Measurements from ENCODE around the gene CAD.

Gene CAD

GRCh38 chr2:27198627-27199026, 18.5 kb upstream of the CAD start:
- no peak for DNase-seq (ENCODE audit: low read depth)

GRCh38 chr2:27199241-27199640, 17.9 kb upstream of the CAD start:
- DNase-seq (ENCODE audit: low read depth), result no peak

DNA sequence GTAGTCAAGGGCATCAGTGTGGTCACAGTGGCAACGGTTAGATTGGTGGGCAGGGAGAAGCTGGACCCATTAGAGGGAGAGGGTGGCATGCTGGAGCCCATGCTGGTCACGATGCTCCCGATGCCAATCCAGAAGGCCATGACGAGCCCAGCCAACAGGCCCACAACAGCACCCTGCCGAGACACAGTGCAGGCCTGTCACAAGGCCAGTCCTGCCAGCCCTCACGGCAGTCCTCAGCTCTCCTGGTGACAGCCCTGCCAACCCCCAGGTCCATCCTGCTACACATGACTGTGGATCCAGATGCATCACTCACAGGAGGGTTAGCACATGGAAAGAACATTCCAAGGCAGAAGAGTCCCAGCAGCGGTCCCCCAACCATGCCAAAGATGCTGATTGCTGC, 15.5 kb upstream of the CAD start:
- no peak for DNase-seq (ENCODE audit: low read depth)

DNA sequence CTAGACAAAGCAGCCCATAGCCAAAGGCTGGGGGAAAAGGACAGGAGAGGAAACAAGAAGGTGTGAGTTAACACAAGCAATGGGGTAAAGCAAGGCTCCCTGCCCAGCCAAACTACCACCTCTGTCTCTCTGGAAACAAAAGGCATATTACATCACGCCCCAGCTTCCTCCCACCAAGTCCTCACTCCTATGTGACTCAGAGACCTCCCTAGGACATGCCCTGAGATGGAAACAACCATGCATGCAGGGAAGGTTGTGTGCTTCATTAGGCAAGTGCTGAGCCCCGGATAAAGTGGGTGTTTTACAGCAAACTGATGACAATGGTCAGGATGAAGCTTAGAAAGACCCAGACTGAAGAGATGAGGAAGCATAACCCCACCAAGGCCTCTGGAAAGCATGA, 14.3 kb upstream of the CAD start:
- no peak for DNase-seq (ENCODE audit: low read depth)

GRCh38 chr2:27203741-27204140, 13.4 kb upstream of the CAD start:
- DNase-seq (ENCODE audit: low read depth), result no peak

DNA sequence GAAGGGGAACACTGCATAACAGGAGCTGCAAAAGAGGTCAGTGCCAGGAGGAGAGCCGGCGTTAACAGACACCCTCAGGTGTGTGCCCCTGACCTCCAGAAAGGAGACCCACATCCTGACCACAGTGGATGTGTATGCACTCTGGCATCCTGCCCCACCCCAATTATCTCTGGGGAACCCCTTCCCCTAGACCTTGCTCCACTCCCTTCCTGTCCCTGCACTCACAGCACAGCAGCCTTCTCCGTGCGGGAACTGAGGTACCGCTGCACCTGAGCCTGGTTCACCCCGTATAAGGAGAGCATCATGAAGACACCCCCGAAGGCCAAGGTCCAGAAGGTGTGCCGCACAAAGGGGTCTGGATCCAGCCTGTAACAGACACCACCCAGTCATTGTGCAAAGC, 12.6 kb upstream of the CAD start:
- no peak for DNase-seq (ENCODE audit: low read depth)

DNA sequence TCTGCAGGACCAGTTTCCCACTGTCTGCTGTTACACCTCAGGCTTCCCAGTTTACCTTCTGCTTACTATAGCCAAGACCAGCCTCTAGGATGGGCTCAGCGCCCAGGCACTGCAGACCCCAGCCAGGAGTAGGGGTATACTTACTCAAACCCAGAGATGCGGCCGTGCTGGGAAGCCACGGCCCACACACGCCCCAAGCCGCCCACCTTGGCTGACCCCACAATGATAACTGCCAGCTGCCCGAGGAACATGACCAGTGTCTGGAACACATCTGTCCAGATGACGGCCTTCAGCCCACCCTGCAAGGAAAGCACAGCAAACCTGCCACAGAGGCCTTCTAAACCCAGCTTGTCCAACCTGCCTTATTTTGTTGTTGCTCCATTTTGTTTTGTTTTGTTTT, 12.0 kb upstream of the CAD start:
- no peak for DNase-seq (ENCODE audit: low read depth)

DNA sequence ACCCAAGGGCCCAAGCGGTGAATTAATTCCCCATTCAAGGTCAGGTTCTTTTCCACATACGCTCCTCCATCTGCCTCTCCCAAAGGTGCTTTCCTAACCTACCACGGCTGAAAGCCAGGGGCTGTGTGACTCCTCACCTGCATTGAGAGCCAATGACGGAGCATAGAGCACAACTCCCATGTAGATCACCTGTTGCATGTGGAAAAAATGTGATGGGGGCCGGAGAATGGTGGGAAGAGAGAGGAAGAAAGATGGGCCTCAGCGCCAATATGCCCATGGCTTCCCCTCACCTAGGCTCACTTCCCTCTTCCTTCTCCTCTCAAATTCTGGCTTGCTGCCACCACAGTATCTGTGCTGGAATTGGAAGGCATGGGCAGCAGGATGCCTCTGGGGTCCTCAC, 10.8 kb upstream of the CAD start:
- no peak for DNase-seq (ENCODE audit: low read depth)

GRCh38 chr2:27208486-27209050, 8.6 kb upstream of the CAD start:
- no peak for DNase-seq (ENCODE audit: low read depth)

GRCh38 chr2:27209621-27210401, 7.4 kb upstream of the CAD start:
- no peak for DNase-seq (ENCODE audit: low read depth)

- DNase-seq (ENCODE audit: low read depth), result no peak
Observed at GRCh38 chr2:27211241-27211942, 5.8 kb upstream of the CAD start.

DNA sequence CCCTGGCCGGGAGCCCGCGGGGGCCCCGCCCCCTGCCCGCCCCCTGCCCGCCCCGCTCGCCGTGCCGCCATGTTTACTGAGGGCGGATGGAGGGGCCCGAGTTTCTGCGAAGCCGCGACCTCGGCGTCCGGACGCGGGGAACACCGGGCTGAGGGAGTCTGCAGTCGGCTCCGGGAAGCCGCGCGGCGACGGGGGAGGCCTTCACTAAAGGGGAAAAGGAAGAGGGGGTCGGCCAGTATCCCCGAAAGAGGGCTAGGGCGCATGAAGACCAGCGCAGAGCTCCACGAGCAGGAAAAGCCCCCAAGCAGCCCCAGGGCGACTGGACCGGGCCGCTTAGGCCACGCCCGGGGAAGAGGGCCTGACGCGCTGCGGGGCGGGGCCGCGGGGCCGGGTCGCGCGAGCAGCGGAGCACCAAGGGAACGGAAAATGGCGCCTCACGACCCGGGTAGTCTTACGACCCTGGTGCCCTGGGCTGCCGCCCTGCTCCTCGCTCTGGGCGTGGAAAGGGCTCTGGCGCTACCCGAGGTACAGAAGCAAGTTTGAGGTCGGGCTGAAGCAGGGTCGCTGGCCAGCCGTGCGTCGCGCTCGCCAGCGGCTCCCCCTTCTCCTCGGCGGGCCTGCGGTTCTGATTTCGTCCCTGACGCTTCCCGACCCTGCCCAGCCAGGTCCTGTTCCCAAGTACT, 5.1 kb upstream of the CAD start, which contains the start of the genes ATRAID and SLC5A6:
TSS of gene ATRAID (plus strand) at position 99 of the 683 bp plus-strand sequence. CDS start at position 427, 328 bp downstream.
TSS of gene SLC5A6 (minus strand) at position 326 of the 683 bp plus-strand sequence. CDS start 4,618 bp downstream, outside the sequence.
- DNase-seq (ENCODE audit: low read depth), result peak; percentile 81

GRCh38 chr2:27212626-27213471, 4.3 kb upstream of the CAD start:
- peak; percentile 64 for DNase-seq (ENCODE audit: low read depth)

GRCh38 chr2:27214941-27215340, 2.2 kb upstream of the CAD start:
- DNase-seq (ENCODE audit: low read depth), result no peak

DNA sequence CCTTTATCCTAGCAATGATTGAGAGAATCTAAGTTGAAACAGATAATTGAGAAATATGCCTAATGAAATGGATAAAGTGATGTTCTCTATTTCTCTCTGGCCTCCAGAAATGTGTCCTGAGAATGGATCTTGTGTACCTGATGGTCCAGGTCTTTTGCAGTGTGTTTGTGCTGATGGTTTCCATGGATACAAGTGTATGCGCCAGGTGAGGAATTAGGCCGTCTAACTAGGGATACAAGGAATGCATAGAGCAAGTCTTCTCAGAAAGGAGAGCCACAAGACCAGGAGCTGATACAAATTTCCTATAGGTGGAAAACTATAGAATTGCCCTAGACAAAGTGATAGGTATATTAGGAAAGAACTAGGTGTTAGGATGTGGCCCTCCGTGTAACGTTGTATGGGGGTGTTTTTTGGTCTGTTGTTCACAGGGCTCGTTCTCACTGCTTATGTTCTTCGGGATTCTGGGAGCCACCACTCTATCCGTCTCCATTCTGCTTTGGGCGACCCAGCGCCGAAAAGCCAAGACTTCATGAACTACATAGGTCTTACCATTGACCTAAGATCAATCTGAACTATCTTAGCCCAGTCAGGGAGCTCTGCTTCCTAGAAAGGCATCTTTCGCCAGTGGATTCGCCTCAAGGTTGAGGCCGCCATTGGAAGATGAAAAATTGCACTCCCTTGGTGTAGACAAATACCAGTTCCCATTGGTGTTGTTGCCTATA, 592 bp upstream of the CAD start:
- DNase-seq (ENCODE audit: low read depth), result no peak

GRCh38 chr2:27218614-27219013, 1.4 kb downstream of the CAD start:
- no peak for DNase-seq (ENCODE audit: low read depth)

DNA sequence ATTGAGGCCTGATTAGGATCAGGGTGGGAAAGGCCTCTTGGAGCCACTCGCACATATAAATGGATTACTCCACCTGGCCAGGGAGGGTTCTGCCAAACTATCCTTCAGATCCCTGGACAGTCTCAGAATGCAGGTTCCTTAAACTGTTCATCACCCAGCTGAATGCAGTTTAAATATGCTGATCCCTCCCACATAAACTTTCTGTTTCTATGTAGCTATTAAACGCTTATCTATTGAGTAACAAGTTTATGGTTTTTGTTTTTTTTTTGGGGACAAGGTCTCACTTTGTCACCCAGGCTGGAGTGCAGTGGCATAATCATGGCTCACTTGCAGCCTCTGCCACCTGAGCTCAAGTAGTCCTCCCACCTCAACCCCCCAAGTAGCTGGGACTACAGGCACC, 1.9 kb downstream of the CAD start:
- no peak for DNase-seq (ENCODE audit: low read depth)

DNA sequence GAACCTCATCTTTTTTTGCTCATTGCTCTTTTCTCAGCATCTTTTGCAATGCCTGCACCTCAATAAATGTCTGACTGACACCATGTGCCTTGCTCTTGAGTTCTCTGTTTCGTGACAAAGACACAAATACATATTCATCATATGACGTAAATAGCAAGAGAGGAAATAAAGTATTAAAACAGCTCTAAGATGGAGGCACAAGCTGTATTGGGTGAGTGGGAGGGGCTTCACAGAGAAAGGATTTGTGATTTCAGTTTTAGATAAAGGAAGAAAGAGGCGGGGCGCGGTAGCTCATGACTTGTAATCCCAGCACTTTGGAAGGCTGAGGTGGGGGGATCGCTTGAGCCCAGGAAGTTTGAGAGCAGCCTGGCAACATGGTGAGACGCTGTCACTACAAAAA, 2.9 kb downstream of the CAD start:
- DNase-seq (ENCODE audit: low read depth), result no peak

DNA sequence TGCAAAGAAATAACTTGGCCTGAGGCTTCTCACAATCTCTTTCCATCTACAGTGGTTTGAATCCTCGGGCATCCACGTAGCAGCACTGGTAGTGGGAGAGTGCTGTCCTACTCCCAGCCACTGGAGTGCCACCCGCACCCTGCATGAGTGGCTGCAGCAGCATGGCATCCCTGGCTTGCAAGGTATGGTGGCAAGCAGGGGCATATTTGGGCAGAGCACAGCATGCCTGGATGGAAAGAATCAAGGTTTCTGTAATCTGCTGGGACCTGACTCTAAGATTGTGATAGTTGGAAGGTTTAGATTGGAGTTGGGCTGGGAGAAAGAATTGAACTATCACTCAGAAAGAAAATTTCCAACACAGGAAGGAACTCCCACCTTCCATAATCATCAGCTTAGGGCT, 4.0 kb downstream of the CAD start:
- no peak for DNase-seq (ENCODE audit: low read depth)

GRCh38 chr2:27222407-27222806, 5.2 kb downstream of the CAD start:
- DNase-seq (ENCODE audit: low read depth), result no peak

DNA sequence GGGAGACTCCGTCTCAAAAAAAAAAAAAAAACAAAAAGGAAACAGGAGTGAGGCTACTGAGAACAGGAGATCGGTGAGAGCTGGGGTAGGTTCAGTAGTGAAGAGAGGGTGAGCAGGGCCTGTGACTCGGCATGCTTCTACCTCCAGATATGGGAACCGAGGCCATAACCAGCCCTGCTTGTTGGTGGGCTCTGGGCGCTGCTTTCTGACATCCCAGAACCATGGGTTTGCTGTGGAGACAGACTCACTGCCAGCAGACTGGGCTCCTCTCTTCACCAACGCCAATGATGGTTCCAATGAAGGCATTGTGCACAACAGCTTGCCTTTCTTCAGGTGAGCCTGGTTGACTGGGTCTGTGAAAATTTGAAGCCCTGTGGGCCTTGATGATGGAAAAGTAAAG, 6.2 kb downstream of the CAD start:
- DNase-seq (ENCODE audit: low read depth), result no peak

Data from T follicular helper cell (primary cell).